A673 (cell line): Measurements from ENCODE around the gene LRRC36.

Source experiments
- EZH2 ChIP-seq: fragments of 200-600 bp; sonication (generic); IDR thresholded peaks from 2 replicates; pipeline ENCODE4 v1.6.1; 2017; ENCODE audit warnings: borderline replicate concordance, low read depth, mild to moderate bottlenecking, mixed read lengths, antibody characterized with exemption, low read length; ENCODE audit not compliant: poor library complexity, severe bottlenecking
- TF ChIP-seq, protein P1 (sequence below): fragments of 300-800, 200-600 bp; sonication (generic); conservative IDR thresholded peaks from 2 replicates; pipeline ENCODE4 v1.5.1; 2017; ENCODE audit warnings: low read depth, mild to moderate bottlenecking, antibody characterized with exemption, low read length, moderate library complexity, mixed read lengths

DNA sequence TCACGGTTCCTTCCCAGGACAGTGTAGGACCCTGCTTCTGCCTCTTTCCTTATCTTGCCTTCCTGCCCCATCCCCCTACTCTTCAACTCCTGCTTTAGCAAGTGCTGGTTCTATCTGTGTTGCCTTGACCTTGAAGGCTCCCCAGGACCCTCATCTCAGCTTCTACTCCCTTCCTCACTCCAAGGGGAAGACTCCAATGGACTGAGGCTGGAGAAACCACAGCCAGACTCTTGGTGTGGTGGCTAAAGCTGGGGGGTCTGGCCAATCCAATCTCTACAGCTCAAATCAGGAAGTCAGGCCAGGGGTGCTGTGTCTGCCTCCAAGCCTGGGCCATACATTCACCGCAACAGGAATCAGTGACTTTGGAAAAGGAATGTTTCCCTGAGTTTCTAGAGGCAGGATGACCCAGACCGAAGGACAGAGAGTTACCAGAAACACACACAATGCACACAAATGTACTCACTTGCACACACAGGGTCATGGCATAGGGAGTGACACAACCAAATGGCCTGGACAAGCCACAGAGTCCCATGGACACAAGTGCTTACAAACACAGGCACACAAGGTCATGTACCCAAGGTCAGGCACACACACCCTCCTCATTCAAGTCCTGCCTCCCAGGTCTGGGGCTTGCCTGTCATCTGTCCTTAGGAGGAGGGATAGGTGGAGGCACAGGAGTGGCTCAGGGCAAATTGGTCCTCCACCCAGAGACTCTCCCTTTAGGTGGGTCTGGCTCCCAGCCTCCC lies 102.6 kb downstream of the LRRC36 start:
- TF ChIP-seq, protein P1, sequence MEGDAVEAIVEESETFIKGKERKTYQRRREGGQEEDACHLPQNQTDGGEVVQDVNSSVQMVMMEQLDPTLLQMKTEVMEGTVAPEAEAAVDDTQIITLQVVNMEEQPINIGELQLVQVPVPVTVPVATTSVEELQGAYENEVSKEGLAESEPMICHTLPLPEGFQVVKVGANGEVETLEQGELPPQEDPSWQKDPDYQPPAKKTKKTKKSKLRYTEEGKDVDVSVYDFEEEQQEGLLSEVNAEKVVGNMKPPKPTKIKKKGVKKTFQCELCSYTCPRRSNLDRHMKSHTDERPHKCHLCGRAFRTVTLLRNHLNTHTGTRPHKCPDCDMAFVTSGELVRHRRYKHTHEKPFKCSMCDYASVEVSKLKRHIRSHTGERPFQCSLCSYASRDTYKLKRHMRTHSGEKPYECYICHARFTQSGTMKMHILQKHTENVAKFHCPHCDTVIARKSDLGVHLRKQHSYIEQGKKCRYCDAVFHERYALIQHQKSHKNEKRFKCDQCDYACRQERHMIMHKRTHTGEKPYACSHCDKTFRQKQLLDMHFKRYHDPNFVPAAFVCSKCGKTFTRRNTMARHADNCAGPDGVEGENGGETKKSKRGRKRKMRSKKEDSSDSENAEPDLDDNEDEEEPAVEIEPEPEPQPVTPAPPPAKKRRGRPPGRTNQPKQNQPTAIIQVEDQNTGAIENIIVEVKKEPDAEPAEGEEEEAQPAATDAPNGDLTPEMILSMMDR, result no peak
- no peak for TF ChIP-seq EZH2
